ENCODE results near the gene PHYH. TPM values are rescaled to one million over a fixed set of nuclear protein-coding genes. Genes with fewer than 3 reads are reported as not detected.

The PHYH gene
- total and polyA plus RNA-seq, 2 of the 4 experiments (the other 2 are of a cell fraction), result 10.9 to 13.4 TPM

GRCh38 chr10:13294784-13295183 lies 5.1 kb downstream of the PHYH start:
- Histone ChIP-seq H3K27me3 (ENCODE audit: control insufficient read depth, insufficient read depth, low read length) (no peaks in the 10 kb centered on the region), H2AK5ac (ENCODE audit: low read depth, low read length) (no peak overlapping the region), H3K14ac (replicated peaks; ENCODE audit: low read depth, low read length) (no peak overlapping the region), H4K5ac (ENCODE audit: low read depth, low read length) (no peak overlapping the region), H3K18ac (ENCODE audit: low read depth, low read length) (no peak overlapping the region), H3K4me3 (ENCODE audit: insufficient read depth, low read depth, low read length) (no peak overlapping the region), H2BK5ac (ENCODE audit: low read depth, low read length, poor library complexity, severe bottlenecking) (no peak overlapping the region), H2BK120ac (ENCODE audit: low read depth, low read length) (no peak overlapping the region), H3K23ac (ENCODE audit: low read depth, low read length) (no peak overlapping the region), H3K27ac (ENCODE audit: insufficient read depth, low read length) (no peak overlapping the region), H3K4ac (ENCODE audit: low read depth, low read length) (no peak overlapping the region), H3K9me1 (ENCODE audit: insufficient read depth, low read length) (no peaks in the 10 kb centered on the region), H3K9ac (ENCODE audit: low read depth, low read length) (no peak overlapping the region), H4K20me1 (ENCODE audit: insufficient read depth, low read length) (no peaks in the 10 kb centered on the region), H2BK15ac (ENCODE audit: low read depth, low read length) (no peak overlapping the region), H3K4me1 (ENCODE audit: control insufficient read depth, insufficient read depth, low read length) (no peaks in the 10 kb centered on the region), H3K79me1 (ENCODE audit: low read depth in 1 of 2, low read length in 2 of 2) (peaks cover 0 to 6% of the 10 kb centered on the region in 2 experiments; a peak in 1 of 4 replicates), H2BK20ac (ENCODE audit: low read depth, low read length) (no peak overlapping the region), H3K4me2 (ENCODE audit: low read depth, low read length) (no peak overlapping the region), H2AFZ (replicated peaks; ENCODE audit: low read length, poor library complexity) (no peak overlapping the region), H3K9me3 (ENCODE audit: control insufficient read depth, insufficient read depth, low read length) (no peaks in the 10 kb centered on the region), H3K36me3 (ENCODE audit: control insufficient read depth, insufficient read depth, low read length) (peaks cover 5% of the 10 kb centered on the region), H3K56ac (ENCODE audit: extremely low read depth, insufficient read depth, low read length) (no peak overlapping the region), H4K8ac (ENCODE audit: low read depth in 2 of 2, low read length in 2 of 2) (no peak overlapping the region), H4K91ac (ENCODE audit: insufficient read depth, low read depth, low read length) (no peak overlapping the region), H2AK9ac (replicated peaks; ENCODE audit: low read depth, low read length, poor library complexity) (no peak overlapping the region)
- ATAC-seq (ENCODE audit: low read depth) (no peak), DNase-seq (no peak)
- in situ Hi-C loops (cut with MboI; ENCODE audit: low sequenced_read_pairs), result no loop called here
- intact Hi-C loops (cut with micrococcal nuclease), result no loop called here
- dilution Hi-C loops (cut with HindIII; ENCODE audit: low sequenced_read_pairs, unreplicated experiment), result no loop called here
- ChIA-PET POLR2A (ENCODE audit: unreplicated experiment) (no interaction called here), CTCF (no interaction called here)
- WGBS, 2 experiments (ENCODE audit: extremely low coverage in 2 of 2, insufficient read length in 1 of 2), result no CpG with 5 or more reads among the region's 2 CpGs
- BruUV-seq (replicated peaks), result no TSS peak
- TF ChIP-seq POLR2A (IDR thresholded peaks at IDR 0.05; ENCODE audit: low read depth, low read length) (no peak), CEBPB (IDR thresholded peaks at IDR 0.05; ENCODE audit: low read depth, low read length) (no peak), CTCF (conservative IDR thresholded peaks at IDR 0.05; ENCODE audit: low read depth, low read length) (no peak), RCOR1 (IDR thresholded peaks at IDR 0.05; ENCODE audit: insufficient replicate concordance, low read length) (no peak), CHD1 (IDR thresholded peaks at IDR 0.05; ENCODE audit: low read depth, low read length) (no peak), RAD21 (IDR thresholded peaks at IDR 0.05; ENCODE audit: low read length) (no peak), FOS (IDR thresholded peaks at IDR 0.05; ENCODE audit: low read depth, low read length) (no peak), NFE2L2 (IDR thresholded peaks at IDR 0.05; ENCODE audit: low read depth, low read length) (no peak), MAZ (IDR thresholded peaks at IDR 0.05; ENCODE audit: borderline replicate concordance, low read depth, low read length) (no peak), RFX5 (IDR thresholded peaks at IDR 0.05; ENCODE audit: low read depth, low read length) (no peak), SMC3 (IDR thresholded peaks at IDR 0.05; ENCODE audit: low read depth, low read length) (no peak), ELK1 (IDR thresholded peaks at IDR 0.05; ENCODE audit: borderline replicate concordance, low read depth, low read length) (no peak), MAFK (IDR thresholded peaks at IDR 0.05; ENCODE audit: low read depth, low read length) (no peak), BHLHE40 (IDR thresholded peaks at IDR 0.05; ENCODE audit: low read depth, low read length) (no peak), MXI1 (IDR thresholded peaks at IDR 0.05; ENCODE audit: borderline replicate concordance, low read depth, low read length) (no peak)
- TF ChIP-seq, protein P1, sequence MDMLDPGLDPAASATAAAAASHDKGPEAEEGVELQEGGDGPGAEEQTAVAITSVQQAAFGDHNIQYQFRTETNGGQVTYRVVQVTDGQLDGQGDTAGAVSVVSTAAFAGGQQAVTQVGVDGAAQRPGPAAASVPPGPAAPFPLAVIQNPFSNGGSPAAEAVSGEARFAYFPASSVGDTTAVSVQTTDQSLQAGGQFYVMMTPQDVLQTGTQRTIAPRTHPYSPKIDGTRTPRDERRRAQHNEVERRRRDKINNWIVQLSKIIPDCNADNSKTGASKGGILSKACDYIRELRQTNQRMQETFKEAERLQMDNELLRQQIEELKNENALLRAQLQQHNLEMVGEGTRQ (IDR thresholded peaks at IDR 0.05; ENCODE audit: low read depth, low read length), result no peak
